Measurements from ENCODE around the gene RBMS3.

- no peak for TF ChIP-seq CTCF (IDR thresholded peaks at IDR 0.05)
- TF ChIP-seq POLR2A (IDR thresholded peaks at IDR 0.05) = no peak
Measured at GRCh38 chr3:29291260-29291981, 10.6 kb downstream of the RBMS3 start.
